GM12878 (cell line): ENCODE results near the gene ITPRIPL2. TPM values are rescaled to one million over a fixed set of nuclear protein-coding genes. Genes with fewer than 3 reads are reported as not detected.
A peak's percentile ranks its signal among the peaks of the same experiment; 100 is the strongest.

Experiments
- ASH2L ChIP-seq: fragments of 300-600, 200-600 bp; sonication (generic); IDR thresholded peaks from 2 replicates; pipeline ENCODE4 v1.6.1; 2017; ENCODE audit warnings: low read depth, mild to moderate bottlenecking, borderline replicate concordance
- ATF7 ChIP-seq: fragments of 450-650 bp; IDR thresholded peaks from 2 replicates; pipeline ENCODE4 v1.6.1; 2016; ENCODE audit warnings: low read depth, mild to moderate bottlenecking
- BHLHE40 ChIP-seq, 2 experiments: fragments of 450-650 bp in 1 of 2; IDR thresholded peaks; 2 replicates each; pipeline ENCODE4 v1.6.1; 2011 to 2017; ENCODE audit warnings: low read depth in 2 of 2, borderline replicate concordance in 1 of 2, improper control_type of control experiment in 1 of 2, low read length in 1 of 2, mild to moderate bottlenecking in 1 of 2
- HCFC1 ChIP-seq: fragments of 150-350 bp; IDR thresholded peaks from 2 replicates; pipeline ENCODE4 v1.6.1; 2014; ENCODE audit warnings: low read length
- KLF5 ChIP-seq: fragments of 450-650 bp; IDR thresholded peaks from 2 replicates; pipeline ENCODE4 v1.6.1; 2014; ENCODE audit warnings: mild to moderate bottlenecking; ENCODE audit not compliant: partially characterized antibody
- MYC ChIP-seq: IDR thresholded peaks from 2 replicates; pipeline ENCODE4 v1.6.1; 2011; ENCODE audit warnings: mild to moderate bottlenecking, low read length, moderate library complexity, inconsistent platforms; ENCODE audit not compliant: insufficient read depth, insufficient replicate concordance, insufficient read length, severe bottlenecking
- NR2F1 ChIP-seq: fragments of 450-650 bp; conservative IDR thresholded peaks from 2 replicates; pipeline ENCODE4 v1.6.1; 2017; ENCODE audit warnings: mild to moderate bottlenecking
- PBX3 ChIP-seq: IDR thresholded peaks from 2 replicates; pipeline ENCODE4 v1.6.1; 2011; ENCODE audit warnings: mild to moderate bottlenecking, low read depth, low read length, moderate library complexity; ENCODE audit not compliant: insufficient replicate concordance
- POLR2AphosphoS2 ChIP-seq: IDR thresholded peaks from 2 replicates; pipeline ENCODE4 v1.6.1; 2011; ENCODE audit warnings: low read depth, mild to moderate bottlenecking, low read length, improper control_type of control experiment, moderate library complexity
- SKIL ChIP-seq: fragments of 450-650 bp; IDR thresholded peaks from 2 replicates; pipeline ENCODE4 v1.6.1; 2017; ENCODE audit warnings: mild to moderate bottlenecking, low read depth, inconsistent platforms; ENCODE audit not compliant: poor library complexity, severe bottlenecking
- SPI1 ChIP-seq: IDR thresholded peaks from 2 replicates; pipeline ENCODE4 v1.6.1; 2011; ENCODE audit warnings: low read depth, mild to moderate bottlenecking, low read length, moderate library complexity, borderline replicate concordance; ENCODE audit not compliant: insufficient read depth
- SREBF2 ChIP-seq: IDR thresholded peaks from 2 replicates; pipeline ENCODE4 v1.6.1; 2012; ENCODE audit warnings: mild to moderate bottlenecking, low read length
- SUPT20H ChIP-seq: IDR thresholded peaks from 2 replicates; pipeline ENCODE4 v1.6.1; 2011; ENCODE audit warnings: low read depth, mild to moderate bottlenecking, low read length, moderate library complexity, borderline replicate concordance; ENCODE audit not compliant: control insufficient read depth
- ZBTB40 ChIP-seq: fragments of 450-650 bp; IDR thresholded peaks from 2 replicates; pipeline ENCODE4 v1.6.1; 2016; ENCODE audit warnings: mild to moderate bottlenecking, moderate library complexity, borderline replicate concordance
- ZNF217 ChIP-seq: fragments of 450-650 bp; IDR thresholded peaks from 2 replicates; pipeline ENCODE4 v1.6.1; 2017; ENCODE audit warnings: antibody characterized with exemption, mild to moderate bottlenecking
- ZNF687 ChIP-seq: fragments of 450-650 bp; IDR thresholded peaks from 2 replicates; pipeline ENCODE4 v1.6.1; 2017; ENCODE audit warnings: mild to moderate bottlenecking, moderate library complexity
- polyA plus RNA-seq, 11 experiments: library from polyadenylated mRNA; depleted of rRNA in 4 of 11; unstranded in 6 of 11; stranded (reverse) in 5 of 11; fragments of >200 nt; fragmentation: Nextera tagmentation in 4 of 11; fragmentation: Illumina TruSeq in 1 of 11; extraction: Ambion mirVana in 4 of 11; extraction: Trizol in 1 of 11; gene quantifications; 1 replicate in 1 of 11; 2 replicates in 10 of 11; pipeline versions ENCODE4 v1.2.1 to v1.2.3, GENCODE V29; 2011 to 2016; ENCODE audit warnings: inconsistent platforms in 2 of 11, missing spikeins in 2 of 11, low read depth in 1 of 11
- total RNA-seq, 4 experiments: library from RNA; depleted of rRNA in 3 of 4; stranded (reverse); fragments of >200 nt in 3 of 4; fragmentation: Illumina TruSeq in 1 of 4; extraction: Trizol in 1 of 4; gene quantifications; 2 replicates each; pipeline versions ENCODE4 v1.2.1 to v1.2.3, GENCODE V29; 2013 to 2021

The ITPRIPL2 gene
- total and polyA plus RNA-seq, 10 of the 15 experiments (the other 5 are each of a cell fraction or from before 2014, with no cell fraction given): 0.48 to 14.3 (median 3.5) TPM

- TF ChIP-seq SKIL: peak; percentile 86
- TF ChIP-seq KLF5: peak; percentile 88
- TF ChIP-seq BHLHE40 (IDR thresholded peaks at IDR 0.05; ENCODE audit: borderline replicate concordance in 1 of 2, low read depth in 2 of 2, low read length in 1 of 2): peak; percentile 50 to 83; a peak in 3 of 4 replicates
- peak; percentile 43; the same call in 1 of the 2 replicates for TF ChIP-seq ZNF687
- TF ChIP-seq ATF7: peak; percentile 97
- 0 out of 2 replicates have a peak, but pooled peaks have one; percentile 40 for TF ChIP-seq POLR2AphosphoS2
- peak; percentile 79; the same call in 1 of the 2 replicates for TF ChIP-seq ZBTB40
- no peak for TF ChIP-seq MYC
- TF ChIP-seq ASH2L: peak; percentile 95
- no peak for TF ChIP-seq SREBF2
- TF ChIP-seq SUPT20H: no peak
- TF ChIP-seq NR2F1: peak; percentile 100
- peak; percentile 60 for TF ChIP-seq HCFC1
- TF ChIP-seq SPI1: peak; percentile 38; the same call in 1 of the 2 replicates
- TF ChIP-seq PBX3: peak; percentile 98
- peak; percentile 68 for TF ChIP-seq ZNF217
These were observed 46.2 kb upstream of the ITPRIPL2 start, which contains the start of gene COQ7 (continued) for GRCh38 chr16:19067349-19068236.
